G401.6 (cell line): ENCODE results near the gene RARG.
"Not testable (repeated sequence)": the region's sequence is repeated elsewhere in the genome, so short reads cannot be mapped to it uniquely, and the experiment has no call there.

ENCODE experiments used
- FAIRE-seq: peaks from 2 replicates; lab custom pipeline; 2012; peaks lifted over from hg19 to GRCh38; lab: Jason Lieb, UNC

RARG gene

DNA sequence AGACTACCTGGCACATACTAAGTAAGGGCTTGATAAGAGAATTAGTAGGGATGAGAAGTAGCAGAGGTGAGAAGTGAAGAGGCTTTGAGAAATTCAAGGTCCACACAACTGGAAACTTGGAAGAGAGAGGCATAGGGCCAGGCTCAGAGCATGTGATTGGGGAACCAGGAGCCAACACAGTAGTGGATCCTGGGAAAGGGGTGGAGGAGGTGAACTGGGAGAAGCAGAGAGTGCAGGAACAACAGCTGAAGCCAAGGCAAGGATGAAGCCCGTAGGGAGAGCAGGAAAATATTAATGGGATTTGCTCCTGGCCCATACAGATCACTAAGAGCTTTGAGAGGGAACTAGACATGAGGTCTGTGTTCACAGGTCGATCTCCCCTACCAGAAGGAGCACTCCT is 23.6 kb downstream of the RARG start:
- FAIRE-seq = no peak

DNA sequence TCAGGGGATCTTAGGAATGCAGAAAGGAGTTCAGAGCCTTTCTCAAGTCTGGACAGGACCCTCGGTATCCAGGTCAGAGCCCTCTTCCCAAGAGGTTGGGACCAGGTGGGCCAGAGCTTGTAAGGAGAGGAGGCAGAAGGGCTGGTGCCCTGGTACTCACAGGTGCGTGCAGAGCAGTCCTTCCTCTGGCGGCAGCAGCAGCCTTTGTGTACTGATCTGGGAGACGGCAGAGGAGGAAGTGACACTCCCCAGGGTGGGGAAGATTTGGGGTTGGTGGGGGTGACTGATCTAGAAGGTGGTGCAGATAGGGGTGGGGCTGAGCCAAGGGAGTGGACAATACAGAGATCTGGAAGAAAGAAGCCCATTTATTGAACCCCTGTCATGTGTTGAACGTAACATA is 25.0 kb downstream of the RARG start, which contains the start of gene ITGB7:
Gene ITGB7, minus strand, starts transcription at position 210 of the 400 bp plus-strand sequence. CDS start 6,808 bp downstream, outside the sequence.
- FAIRE-seq = no peak

- no peak for FAIRE-seq
Measured at GRCh38 chr12:53205747-53206419, 26.1 kb downstream of the RARG start.

GRCh38 chr12:53204351-53204750 is 27.7 kb downstream of the RARG start:
- no peak for FAIRE-seq

DNA sequence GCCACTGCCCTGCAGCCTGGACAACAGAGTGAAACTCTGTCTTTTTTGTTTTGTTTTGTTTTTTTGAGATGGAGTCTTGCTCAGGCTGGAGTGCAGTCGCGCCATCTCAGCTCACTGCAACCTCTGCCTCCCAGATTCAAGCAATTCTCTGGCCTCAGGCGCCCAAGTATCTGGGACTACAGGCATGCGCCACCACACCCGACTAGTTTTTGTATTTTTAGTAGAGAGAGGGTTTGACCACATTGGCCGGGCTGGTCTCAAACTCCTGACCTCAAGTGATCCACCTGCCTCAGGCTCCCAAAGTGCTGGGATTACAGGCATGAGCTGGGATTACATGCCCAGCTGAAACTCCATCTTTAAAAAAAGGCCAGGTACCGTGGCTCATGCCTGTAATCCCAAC is 29.7 kb downstream of the RARG start:
- not testable (repeated sequence) for FAIRE-seq

- FAIRE-seq = no peak
Measured at GRCh38 chr12:53201639-53202038, 30.4 kb downstream of the RARG start.

- FAIRE-seq = no peak
Measured at GRCh38 chr12:53201177-53201541, 30.9 kb downstream of the RARG start.

DNA sequence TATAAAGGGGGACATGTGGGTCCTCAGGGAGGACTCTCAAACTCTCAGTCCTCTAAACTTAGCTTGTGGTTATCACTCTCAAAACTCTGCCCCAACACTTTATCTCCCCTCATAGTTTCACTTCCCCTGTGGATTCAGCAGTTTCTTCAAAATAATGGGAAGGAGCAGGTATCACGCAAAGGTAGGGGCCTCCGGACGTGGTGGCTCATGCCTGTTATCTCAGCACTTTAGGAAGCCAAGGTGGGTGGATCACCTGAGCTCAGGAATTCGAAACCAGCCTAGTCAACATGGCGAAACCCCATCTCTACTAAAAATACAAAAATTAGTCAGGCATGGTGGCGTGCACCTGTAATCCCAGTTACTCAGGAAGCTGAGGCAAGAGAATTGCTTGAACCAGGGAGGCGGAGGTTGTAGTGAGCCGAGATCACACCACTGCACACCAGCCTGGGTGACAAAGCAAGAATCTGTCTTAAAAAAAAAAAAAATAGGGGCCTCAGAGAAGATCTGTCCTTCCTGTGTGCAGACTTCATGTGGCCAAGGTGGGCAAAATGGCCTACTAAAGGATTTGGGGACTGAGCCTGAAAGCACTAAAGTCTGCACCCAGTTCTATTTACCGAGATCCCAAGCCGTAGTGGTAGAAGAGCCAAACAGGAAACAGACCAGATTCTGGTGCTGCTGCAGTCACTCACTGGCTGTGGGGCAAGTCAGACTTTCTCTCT is 31.4 kb downstream of the RARG start:
- FAIRE-seq = no peak

GRCh38 chr12:53200107-53200457 is 31.9 kb downstream of the RARG start:
- no peak for FAIRE-seq

DNA sequence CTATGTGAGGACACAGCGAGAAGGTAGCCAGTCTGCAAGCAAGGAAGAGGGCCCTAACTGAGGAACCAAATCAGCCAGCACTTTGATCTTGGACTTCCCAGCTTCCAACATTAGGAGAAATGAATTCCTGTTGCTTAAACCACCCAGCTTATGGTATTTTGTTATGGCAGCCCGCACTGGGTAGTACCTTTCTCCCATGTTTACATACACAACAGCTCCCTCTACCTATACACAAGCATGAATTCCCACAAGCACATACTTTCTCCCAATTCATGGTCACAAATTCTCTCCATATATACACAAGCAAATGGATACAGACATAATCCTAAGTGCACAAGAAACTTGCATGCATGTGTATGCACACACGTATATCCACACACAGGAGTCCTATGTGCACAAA is 32.3 kb downstream of the RARG start:
- no peak for FAIRE-seq

DNA sequence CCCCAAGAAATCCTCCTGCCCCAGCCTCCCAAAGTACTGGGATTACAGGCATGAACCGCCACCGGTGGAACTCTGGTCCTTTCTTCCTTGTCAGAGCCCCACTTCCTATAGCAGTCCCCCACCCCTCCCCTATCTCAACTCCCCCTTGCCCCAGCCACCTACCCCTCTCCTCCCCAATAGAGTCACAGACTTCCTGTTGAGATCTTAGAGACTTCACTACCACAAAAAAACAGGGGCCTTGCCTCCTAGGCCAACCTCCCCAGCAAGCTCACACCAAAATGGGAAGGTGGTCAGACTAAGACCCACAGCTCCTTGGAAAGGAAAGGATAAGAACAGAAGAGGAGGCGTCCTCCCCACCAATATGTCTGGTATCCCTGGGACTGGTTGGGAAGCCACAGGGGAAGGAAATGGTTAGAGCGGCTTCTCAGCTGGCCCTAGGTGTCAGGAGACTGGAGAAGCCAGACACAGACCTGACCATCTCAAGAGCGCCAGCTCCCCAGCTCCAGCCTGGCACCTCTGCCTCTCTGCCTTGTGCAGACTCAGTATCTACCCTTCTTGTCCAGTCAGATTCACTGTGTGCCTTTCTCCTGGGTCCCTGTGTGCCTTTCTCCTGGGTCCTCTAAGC is 33.4 kb downstream of the RARG start:
- no peak for FAIRE-seq

- FAIRE-seq = no peak
Measured at GRCh38 chr12:53197011-53197640, 34.9 kb downstream of the RARG start.

GRCh38 chr12:53196486-53196885 is 35.5 kb downstream of the RARG start:
- no peak for FAIRE-seq

GRCh38 chr12:53195516-53196420 is 36.2 kb downstream of the RARG start:
- no peak for FAIRE-seq

DNA sequence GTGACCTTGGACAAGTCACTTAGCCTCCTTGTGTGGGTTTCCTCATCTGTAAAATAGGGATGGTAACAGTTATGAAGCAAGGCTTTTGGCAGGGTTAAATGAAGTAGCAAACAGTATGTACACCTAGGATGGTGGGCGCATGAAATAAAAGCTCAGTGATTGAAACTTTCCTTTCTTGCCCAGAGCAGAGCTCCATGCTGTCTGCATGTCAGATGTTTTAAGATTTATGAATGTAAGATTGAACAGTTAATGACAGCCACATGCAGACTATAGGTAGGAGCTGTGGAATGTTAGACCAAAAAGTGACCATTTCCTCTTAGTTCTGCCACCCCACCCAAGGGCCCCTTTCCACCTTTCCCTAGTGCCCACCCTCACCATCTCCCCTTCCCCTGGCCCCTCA is 37.0 kb downstream of the RARG start:
- no peak for FAIRE-seq

DNA sequence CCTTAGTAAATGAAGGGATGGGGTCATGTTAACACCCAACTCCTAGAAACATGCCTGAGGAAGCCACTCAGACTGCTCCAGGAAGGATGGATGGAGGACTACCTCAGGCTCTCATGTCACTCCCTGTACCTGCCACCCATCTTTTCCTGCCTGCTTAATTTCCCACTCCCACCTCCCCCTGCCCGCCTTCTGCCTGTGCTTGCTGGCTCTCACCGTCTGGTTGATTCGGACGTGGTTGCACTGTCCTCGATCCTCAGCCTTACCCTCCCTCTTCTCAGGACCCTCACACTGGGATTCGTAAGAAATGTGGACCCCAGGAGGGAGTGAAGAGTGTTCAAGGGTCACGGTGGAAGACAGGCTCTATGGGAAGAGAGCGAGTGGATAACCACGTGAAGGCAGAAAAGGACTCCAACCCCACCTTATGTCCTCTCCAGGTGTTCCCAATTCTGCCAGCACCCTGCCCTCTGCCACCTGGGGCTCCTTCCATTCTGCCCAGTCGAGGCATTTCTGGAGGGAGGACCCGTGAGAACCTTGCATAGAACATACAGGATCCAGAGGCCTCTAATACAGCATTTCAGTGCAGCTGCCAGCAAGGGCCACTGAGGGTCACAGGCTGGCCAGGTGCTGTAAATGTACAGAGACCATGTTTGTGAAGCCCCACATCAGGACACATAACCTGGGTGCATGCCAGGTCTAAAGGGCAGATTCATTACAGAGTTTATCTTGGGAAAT is 37.9 kb downstream of the RARG start:
- FAIRE-seq = no peak

DNA sequence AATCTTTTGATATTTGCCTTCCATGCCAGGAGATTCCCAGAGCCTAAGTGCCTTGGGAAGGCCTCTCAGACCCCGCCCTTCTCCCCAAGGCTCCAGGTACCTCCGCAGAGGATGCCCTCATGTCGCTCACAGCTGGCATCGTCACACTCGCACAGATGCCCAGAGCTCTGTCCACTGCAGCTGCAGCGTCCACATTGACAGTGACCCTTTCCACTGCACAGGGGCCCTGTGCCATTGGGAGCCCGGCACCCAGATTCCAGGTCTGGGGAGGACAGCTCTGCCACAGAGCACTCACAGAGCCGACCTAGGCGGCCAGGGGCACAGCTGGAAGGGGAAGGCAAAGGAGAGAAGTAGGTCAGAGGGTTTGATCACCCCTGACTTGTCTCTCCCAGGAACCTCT is 39.0 kb downstream of the RARG start:
- FAIRE-seq = no peak

DNA sequence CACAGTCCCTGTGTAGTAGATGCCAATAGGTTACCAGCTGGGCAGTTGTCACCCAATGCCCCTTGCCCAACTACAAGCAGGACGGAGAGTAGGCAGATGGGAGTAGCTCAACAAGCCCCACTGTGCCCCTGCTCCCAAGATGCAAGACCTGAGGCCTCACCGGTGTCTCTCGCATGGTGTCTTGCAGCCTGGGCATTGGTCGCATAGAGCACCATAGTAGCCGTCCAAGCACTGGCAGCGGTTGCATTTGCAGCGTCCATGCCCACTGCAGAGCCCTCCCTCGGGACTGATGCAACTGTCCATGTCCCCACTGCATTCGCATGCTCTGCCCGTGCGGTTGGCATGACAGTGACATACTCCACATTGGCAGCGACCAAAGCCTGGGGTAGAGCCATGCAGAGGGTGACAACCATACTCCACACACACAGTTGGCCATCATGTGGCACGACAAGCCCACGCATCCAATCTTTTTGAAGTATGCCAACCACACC is 39.4 kb downstream of the RARG start:
- FAIRE-seq = no peak

GRCh38 chr12:53191885-53192530 is 40.0 kb downstream of the RARG start:
- no peak for FAIRE-seq

GRCh38 chr12:53191096-53191884 is 40.7 kb downstream of the RARG start:
- FAIRE-seq = no peak
